ENCODE results near the gene CD63. TPM values are rescaled to one million over a fixed set of nuclear protein-coding genes. Genes with fewer than 3 reads are reported as not detected.

The CD63 gene
- total RNA-seq, 6 donors from 2014 or later = 399 to 1,448 (median 972) TPM

DNA sequence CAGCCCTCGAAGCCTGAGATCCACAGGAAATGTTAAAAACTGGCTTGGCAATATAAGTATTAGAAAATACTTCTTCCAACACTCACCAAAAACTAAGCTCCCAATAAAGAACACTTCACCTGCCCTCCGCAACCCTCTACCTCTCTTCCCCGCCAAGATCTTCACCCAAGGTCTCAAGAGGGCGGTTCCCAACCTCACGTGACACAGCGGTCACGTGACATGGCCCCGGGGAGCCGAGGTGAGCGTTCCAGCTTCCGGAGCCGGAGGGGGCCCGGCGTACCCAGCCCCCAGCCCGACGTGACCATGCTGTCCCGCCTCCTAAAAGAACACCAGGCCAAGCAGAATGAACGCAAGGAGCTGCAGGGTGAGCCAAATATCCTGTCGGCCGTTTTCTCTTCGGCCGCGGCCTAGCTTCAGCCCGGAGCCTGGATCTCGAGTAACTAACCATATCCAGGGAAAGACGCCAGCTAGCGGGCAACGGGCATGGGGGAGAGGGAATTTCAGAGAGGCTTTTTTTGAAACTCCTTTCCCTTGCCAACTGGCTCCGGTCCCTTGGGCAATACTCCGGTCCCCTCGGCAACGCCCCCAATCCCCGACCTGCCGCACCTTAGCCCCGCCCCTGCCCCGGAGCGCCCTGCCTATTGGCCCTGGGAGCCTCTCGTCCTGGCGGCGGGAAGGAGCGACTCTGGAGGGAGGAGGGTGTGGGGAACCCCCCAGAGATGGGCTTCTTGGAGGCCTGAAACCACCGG lies 12.8 kb downstream of the CD63 start, which contains the start of gene BLOC1S1:
BLOC1S1 (plus strand) TSS at position 214 of the 749 bp plus-strand sequence; CDS start at position 220, 6 bp downstream.
- TF ChIP-seq, protein P1, sequence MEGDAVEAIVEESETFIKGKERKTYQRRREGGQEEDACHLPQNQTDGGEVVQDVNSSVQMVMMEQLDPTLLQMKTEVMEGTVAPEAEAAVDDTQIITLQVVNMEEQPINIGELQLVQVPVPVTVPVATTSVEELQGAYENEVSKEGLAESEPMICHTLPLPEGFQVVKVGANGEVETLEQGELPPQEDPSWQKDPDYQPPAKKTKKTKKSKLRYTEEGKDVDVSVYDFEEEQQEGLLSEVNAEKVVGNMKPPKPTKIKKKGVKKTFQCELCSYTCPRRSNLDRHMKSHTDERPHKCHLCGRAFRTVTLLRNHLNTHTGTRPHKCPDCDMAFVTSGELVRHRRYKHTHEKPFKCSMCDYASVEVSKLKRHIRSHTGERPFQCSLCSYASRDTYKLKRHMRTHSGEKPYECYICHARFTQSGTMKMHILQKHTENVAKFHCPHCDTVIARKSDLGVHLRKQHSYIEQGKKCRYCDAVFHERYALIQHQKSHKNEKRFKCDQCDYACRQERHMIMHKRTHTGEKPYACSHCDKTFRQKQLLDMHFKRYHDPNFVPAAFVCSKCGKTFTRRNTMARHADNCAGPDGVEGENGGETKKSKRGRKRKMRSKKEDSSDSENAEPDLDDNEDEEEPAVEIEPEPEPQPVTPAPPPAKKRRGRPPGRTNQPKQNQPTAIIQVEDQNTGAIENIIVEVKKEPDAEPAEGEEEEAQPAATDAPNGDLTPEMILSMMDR (IDR thresholded peaks at IDR 0.05) = peak in 2 of 6 experiments; percentile 11 to 19
- peak in 3 of 4 donors; percentile 15 to 72 (median 46) for TF ChIP-seq POLR2A (IDR thresholded peaks at IDR 0.05)
- TF ChIP-seq POLR2AphosphoS5 (IDR thresholded peaks at IDR 0.05) = peak; percentile 89 to 90
- peak in 2 of 4 donors; percentile 51 to 89 for TF ChIP-seq EP300 (IDR thresholded peaks at IDR 0.05)
- Histone ChIP-seq H3K36me3 (peaks cover 0 to 6% (median 2%) of the 10 kb centered on the region in 4 donors), H3K4me3 (peak within 1 kb of the TSS; percentile 78 to 97 (median 88)), H3K27me3 (no peaks in the 10 kb centered on the region), H3K4me1 (peaks cover 27 to 58% (median 39%) of the 10 kb centered on the region in 4 donors), H3K9me3 (no peaks in the 10 kb centered on the region), H3K27ac (peak within 1 kb of the TSS; percentile 93 to 97 (median 94))
- 0 to 2% methylated on average over 27 to 39 of the region's 42 CpGs for WGBS, 2 donors
- ATAC-seq (ENCODE audit: low FRiP score in 2 of 2) = peak; percentile 87 to 92
- DNase-seq = peak; percentile 94 to 97

DNA sequence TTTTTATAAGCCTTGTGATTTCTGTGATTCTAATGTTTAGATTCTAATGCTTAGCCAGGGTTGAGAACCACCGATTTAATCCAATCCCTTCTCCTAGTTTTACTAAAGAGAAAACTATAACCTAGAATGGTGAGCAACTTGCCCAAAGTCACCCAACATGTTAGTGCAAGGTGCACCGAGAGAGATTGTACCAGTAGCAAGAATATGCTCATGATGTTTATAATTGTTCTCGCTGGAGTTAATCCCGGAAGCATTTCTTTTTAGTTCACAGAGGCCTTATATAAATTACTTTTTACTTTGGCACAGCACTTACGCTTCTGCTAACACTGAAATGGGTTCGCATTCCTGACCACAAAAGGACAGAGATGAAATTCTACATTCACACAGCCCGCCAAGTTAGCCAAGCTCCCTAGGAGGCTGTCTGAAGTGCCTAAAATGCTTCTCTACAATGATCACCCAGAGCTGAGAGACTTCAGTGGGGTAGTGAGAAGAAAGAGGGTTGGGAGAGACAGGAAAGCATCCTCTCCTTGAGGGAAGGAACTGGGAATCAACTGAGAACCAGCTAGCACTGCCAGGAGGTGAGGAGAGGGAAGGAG lies 13.5 kb downstream of the CD63 start:
- DNase-seq (no peak), ATAC-seq (ENCODE audit: low FRiP score in 2 of 2) (no peak)
- Histone ChIP-seq H3K27ac (peak overlapping the region; percentile 93 to 97 (median 94)), H3K4me3 (peak overlapping the region; percentile 78 to 97 (median 88)), H3K9me3 (no peaks in the 10 kb centered on the region), H3K36me3 (peaks cover 0 to 6% (median 2%) of the 10 kb centered on the region in 4 donors), H3K27me3 (no peaks in the 10 kb centered on the region), H3K4me1 (peaks cover 25 to 51% (median 36%) of the 10 kb centered on the region in 4 donors)
- TF ChIP-seq POLR2A (IDR thresholded peaks at IDR 0.05) (no peak), EP300 (IDR thresholded peaks at IDR 0.05) (no peak), POLR2AphosphoS5 (IDR thresholded peaks at IDR 0.05) (no peak)
- TF ChIP-seq, protein P1 (IDR thresholded peaks at IDR 0.05) = no peak
- WGBS, 2 donors = 57 to 63% methylated on average over 7 of the region's 7 CpGs

DNA sequence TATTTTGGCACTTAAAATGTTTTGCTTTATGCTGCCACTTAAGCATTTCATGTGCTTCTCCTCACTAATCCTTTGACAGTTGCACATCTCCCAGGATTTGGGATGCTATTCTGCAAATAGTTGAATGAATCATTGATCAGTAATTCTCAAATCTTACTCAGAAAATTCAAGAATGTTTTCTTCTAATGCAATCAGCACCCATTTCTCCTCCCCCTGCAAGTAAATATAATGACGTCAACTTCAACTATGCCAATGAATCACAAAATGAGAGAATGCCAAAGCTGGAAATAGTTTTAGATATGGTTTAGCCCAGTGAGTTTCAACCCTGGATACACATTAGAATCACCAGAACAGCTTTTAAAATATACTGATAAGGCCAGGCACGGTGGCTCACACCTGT lies 15.1 kb downstream of the CD63 start:
- no peak overlapping the region for H3K4me3 ChIP-seq
- no peaks in the 10 kb centered on the region for H3K36me3 ChIP-seq
- no peak overlapping the region for H3K27ac ChIP-seq
- 86 to 87% methylated on average over 2 of the region's 2 CpGs for WGBS, 2 donors
- H3K27me3 ChIP-seq = no peaks in the 10 kb centered on the region
- no peaks in the 10 kb centered on the region for H3K9me3 ChIP-seq
- H3K4me1 ChIP-seq = peaks cover 31 to 43% (median 34%) of the 10 kb centered on the region in 4 donors
- TF ChIP-seq EP300 (IDR thresholded peaks at IDR 0.05) = no peak
- no peak for TF ChIP-seq POLR2A (IDR thresholded peaks at IDR 0.05)
- TF ChIP-seq, protein P1 (IDR thresholded peaks at IDR 0.05) = no peak
- TF ChIP-seq POLR2AphosphoS5 (IDR thresholded peaks at IDR 0.05) = no peak
- DNase-seq (no peak), ATAC-seq (ENCODE audit: low FRiP score in 2 of 2) (no peak)

DNA sequence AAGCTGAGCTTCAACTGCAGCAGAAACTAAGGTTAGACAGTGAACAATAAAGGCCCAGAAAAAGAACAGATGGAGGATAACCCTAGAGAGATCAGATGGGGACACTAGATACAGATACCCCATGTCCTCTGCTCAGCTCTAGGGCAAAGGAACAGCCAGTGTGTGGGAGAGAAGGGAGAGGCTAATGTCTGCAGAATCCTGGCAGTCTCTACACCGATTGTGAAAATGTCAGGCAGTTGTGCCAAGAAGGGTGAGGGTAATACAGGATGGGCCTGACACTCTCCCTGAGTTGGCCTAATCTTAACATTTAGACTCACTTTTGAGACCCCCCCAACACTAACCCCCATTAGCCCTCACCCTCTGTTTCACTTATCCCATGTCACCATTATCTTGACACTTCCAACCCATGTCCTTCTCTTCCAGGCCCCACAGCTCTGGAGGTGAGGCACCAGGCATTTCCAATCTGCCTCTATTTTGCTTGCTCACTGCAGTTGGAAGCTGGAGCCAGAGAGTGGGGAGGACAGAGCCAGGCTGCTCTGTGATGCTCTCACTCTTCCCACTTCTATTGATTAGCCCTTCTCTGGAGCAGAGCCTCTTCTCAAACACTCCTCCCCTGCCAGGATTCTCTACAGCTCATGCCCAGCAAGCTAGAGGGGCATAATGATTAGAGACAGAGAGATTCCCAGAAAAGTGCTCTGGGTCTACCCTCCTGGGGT lies 16.0 kb downstream of the CD63 start:
- no peak for TF ChIP-seq POLR2AphosphoS5 (IDR thresholded peaks at IDR 0.05)
- TF ChIP-seq POLR2A (IDR thresholded peaks at IDR 0.05) = no peak
- no peak for TF ChIP-seq EP300 (IDR thresholded peaks at IDR 0.05)
- TF ChIP-seq, protein P1 (IDR thresholded peaks at IDR 0.05) = no peak
- 27 to 56% methylated on average over 1 of the region's 1 CpG for WGBS, 2 donors
- Histone ChIP-seq H3K27ac (peak overlapping the region in 1 of 4 donors; percentile 21), H3K9me3 (no peaks in the 10 kb centered on the region), H3K27me3 (no peaks in the 10 kb centered on the region), H3K4me1 (peaks cover 33 to 43% (median 35%) of the 10 kb centered on the region in 4 donors), H3K36me3 (no peaks in the 10 kb centered on the region), H3K4me3 (no peak overlapping the region)
- ATAC-seq (ENCODE audit: low FRiP score in 2 of 2) (no peak), DNase-seq (no peak)
